NT2/D1 (cell line): Measurements from ENCODE around the gene KRT15.

Experiments used
- YY1 ChIP-seq: IDR thresholded peaks from 2 replicates; pipeline ENCODE4 v1.6.1; 2011; ENCODE audit not compliant: insufficient read length, insufficient read depth
- ZNF274 ChIP-seq: IDR thresholded peaks from 2 replicates; pipeline ENCODE4 v1.6.1; 2011; ENCODE audit warnings: mild to moderate bottlenecking, low read depth, low read length

- TF ChIP-seq YY1 (no peak), ZNF274 (no peak)
Observed at GRCh38 chr17:41537614-41537954, 18.9 kb upstream of the KRT15 start.
